Hippocampal formation (tissue), 2 donors: Measurements from ENCODE around the gene LRSAM1.

Experiments used
- DNase-seq, 2 donors: peaks; one replicate each; lab custom pipeline; 2025; lab: John Stamatoyannopoulos, UW

LRSAM1 gene

DNA sequence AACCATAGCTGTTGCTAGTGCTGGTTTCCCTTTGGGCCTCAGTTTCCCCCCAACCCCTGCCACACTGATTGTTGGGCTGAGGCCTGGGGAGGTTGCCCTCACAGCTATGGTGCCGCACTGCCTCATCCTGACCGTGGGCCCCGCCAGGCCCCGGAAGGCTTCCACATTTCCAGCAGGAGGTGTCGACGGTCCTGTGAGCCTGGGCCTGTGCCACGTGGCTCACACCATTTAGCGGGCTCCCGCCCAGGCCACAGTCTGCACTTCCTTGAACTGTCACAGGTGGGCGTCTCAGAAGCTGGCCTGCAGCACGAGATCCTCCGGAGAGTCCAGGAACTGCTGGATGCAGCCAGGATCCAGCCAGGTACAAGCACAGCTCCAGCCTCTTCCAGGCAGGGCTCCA is 45.7 kb downstream of the LRSAM1 start:
- no peak for DNase-seq

DNA sequence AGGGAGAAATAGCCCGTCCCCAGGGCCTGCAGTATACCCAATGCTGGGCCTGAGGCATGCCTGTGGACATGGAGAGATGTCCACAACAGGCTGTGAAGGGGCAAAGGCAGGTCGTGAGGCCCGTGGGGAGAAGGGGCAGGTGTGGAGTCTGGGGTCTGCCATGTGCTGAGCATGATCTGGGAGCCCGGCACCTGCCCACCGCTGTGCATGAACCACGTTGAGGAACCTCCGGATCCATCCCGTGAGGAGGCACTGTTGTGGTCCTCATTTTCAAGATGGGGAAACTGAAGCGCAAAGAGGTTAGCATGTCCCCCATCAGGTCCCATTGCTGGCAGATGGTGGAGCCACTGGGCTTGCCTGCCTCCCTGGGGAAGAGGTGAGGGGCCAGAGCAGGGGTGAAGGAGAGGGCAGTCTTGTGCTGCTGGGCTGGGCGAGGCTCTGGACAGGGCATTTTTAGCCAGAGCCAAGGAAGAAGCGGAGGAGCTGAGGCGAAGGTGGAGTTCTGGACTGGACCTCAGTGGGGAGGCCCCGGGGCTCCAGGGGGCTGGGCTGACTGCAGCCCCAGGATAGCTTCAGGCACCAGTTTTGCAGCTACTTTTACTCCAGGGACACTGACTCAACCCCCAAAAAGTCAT is 46.5 kb downstream of the LRSAM1 start:
- no peak for DNase-seq

DNA sequence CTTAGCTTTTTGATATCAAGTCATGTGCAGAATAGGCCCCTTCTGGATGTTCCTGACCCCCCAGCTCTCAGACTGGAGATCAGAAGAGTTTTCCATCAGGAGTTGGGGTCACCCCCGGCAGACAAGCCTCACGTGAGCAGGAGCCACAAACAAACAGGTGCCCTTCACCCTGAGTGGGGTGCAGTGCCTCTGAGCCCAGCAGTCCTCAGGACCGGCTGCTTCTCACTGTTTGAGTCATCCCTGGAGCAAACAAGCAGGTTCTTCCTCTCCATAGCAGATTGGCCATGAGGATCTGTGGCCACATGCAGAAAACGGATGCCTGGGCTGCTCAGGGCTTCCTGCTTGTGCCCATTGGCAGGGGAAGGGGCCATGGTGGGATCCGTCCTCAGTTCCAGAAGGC is 47.0 kb downstream of the LRSAM1 start:
- no peak for DNase-seq

DNA sequence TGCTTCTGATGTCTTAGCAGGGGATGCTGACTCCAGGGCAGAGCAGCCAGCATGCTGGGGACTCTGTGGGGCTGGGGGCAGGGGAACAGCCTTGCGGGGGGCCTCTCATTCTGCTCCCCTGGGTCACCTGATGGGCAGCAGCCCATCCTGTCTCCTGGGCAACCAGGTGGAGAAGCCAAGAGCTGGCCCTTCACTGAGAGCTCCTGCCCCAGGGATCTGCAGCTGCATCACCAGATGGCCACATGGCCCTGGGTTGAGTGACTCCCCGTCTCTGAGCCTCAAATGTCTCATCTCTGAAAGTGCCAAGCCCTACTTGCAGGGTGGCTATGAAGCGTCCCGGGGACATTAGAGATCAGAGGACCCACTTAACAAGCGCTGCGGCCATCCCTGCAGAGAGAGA is 49.1 kb downstream of the LRSAM1 start:
- DNase-seq = no peak

DNA sequence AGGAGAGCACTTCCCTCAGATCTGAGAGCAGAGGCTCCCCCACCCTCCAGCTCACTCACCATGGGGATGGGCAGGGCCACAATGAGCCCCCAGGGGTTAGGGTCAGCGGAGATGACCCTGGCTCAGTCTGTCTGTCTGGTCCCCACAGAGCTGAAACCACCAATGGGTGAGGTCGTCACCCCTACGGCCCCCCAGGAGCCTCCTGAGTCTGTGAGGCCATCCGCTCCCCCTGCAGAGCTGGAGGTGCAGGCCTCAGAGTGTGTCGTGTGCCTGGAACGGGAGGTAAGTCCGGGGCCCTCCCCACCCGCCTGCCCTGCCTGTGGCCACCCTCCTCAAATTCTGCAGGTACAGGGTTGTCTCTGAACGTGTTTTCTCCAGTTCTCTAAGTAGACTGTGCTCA is 49.6 kb downstream of the LRSAM1 start:
- DNase-seq = no peak

DNA sequence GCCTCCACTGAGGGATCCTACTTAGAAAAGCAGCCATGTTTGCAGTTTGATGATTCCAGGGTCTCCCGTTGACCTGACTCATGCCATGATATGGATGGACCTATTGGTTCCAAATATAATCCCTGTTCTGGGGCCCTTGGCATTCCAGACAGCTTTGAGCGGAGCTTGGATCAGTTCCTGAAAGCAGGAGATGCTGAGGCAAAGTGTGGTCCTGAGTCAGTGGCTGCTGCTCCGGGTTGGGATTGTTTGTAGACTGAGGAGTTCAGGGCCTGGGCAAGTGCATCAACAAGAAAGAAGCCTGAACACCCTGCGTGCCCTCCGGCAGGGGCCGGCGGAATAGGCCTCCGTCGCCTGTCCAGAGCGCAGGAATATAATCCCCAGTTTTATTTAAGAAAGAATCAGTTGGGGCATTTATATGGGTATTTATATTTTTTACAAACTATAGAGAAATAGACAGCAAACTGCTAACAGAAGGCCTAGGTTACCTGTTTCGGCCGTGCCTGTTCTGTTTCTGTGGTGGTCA is 50.6 kb downstream of the LRSAM1 start:
- DNase-seq = no peak

DNA sequence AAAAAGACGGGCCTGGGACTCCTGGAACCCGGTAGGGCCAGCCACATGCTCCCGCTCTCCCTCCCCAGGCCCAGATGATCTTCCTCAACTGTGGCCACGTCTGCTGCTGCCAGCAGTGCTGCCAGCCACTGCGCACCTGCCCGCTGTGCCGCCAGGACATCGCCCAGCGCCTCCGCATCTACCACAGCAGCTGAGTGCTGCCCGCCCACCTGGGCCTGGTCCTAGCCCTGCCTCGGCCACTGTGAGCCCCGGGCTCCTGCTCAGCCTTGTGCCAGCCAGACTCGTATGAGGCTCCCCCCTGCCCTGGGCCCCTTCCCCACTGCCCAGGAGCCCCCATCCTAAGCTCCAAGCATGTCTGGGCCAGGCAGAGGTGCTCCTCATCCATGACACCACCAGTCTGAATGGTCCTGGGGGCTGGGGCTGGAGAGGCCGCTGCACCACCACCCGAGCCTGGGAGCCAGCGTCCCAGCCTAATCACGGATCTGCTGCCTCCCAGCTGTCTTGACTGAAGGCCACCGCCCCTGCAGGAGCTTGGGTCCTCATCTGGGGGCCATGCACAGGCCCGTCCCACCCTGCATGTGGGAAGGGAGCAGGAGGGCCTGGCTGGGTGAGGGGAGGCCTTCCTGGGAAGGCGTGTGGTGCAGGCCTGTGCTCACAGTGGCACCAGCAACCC is 51.5 kb downstream of the LRSAM1 start:
- no peak for DNase-seq

DNA sequence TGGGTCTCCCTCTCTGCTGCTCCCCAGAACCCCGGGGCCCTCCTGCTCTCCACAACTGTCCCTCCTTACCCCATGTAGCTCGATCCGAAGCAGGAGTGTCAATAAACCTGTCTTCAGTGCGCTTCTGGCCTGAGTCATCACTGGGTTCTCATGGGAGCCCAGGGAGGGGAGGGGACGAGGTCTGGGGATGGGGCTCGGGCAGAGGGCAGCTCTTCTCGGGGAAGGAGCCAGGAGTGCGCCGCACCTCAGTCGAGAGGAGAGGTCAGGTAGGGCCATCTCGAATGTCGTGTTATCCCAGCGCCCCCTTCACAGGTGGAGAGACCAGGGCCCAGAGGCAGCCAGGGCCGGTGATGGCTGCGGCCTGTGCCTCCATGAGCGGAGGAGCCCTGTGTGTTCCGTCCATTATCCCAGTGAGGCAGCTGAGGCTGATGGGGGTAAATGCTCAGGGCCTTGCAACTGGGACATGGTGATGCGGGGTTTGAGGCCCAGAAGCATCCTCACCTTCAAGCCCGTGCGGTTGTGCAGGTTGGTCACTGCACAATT is 52.1 kb downstream of the LRSAM1 start:
- DNase-seq = no peak

DNA sequence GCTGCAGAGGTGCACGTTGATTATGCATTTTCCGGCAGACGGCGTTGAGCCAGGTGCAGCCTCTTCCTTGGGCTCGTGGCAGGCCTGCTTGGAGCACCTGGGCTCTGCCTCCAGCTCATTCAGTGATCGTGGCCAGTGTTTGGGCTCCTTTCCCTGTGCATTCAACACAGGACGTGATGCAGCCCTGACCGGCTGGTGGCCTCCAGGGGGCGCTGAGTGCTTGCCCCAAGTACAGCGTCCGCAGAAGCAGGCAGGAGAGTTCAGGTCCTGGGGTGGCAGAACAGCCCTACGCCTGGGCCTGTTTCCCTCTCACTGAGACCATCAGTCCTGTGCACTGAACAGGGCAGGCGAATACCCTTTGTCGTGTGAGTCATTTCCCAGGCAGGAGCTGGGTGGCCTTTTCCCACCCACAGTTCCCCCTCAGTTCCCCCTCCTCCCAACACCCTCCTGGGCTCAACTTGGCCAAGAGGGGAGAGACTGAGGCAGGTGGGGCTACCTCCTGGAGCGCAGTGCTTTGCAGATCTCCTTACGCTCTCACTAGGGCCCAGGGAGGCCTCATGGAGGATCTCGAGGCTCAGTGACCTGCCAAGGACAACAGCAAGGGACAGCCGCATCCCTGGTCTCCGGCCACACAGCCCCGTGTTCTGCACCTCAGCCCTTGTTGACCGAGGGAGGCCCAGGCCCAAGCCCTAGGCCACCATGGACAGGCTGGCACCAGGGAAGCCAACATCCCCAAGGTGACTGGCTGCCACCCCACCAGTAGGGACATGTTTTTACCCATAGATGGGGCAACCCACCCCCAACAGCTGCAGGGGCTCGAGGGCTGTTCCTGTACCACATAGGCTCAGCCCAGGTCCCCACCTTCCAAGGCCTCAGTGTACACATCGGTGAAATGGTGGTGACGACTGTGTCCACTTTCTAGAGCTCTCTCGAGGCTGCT is 52.9 kb downstream of the LRSAM1 start:
- peak; percentile 38 to 68 for DNase-seq

DNA sequence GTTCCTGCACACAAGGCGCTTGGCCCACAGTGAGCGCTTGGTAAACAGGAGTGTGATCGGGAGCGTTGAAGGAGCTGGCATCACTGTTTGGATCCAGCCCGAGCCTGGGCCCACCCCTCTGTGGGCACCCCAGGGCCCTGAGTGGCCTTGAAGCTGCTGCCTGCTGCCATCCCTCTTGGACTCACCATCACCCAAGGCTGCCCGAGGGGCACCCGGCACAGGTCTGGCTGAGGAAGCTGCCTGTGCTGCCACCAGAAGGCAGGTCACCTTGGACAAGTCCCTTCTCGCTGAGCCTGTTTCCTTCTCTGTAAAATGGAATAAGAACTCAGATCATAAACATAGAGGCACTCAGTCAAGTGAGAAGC is 53.6 kb downstream of the LRSAM1 start:
- no peak for DNase-seq

DNA sequence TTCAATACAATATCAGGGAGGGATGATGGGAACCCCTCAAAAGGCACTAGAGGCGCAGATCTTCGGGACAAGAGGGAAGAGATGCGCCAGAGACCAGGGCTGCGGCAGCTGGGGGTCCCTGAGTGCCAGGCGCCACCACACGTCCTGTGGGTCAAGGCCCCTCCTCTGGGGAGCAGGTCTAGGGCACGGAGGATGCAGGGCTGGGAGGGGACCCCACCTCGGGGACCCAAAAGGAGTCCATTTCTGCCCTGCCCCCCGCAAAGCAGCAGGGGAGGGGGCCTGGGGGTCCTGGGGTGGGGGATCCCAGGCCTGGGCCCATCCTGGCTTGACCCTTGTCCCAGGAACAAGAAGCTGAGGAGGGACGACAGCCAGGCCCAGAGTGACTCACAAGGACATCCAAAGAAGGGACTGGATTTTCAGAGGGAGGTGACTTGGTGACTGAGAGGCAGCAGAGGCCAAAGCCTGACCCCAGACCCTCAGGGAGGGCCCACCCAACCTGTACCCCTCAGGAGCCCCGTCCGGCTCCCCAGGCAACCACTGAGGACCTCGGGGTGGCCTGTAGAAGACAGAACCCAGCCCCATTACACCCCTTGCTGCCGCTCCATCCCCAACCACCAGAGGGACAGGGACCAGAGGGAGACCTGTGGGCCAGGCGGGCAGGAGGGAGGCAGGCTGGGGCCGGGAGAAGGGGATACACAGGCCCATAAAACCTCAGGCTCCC is 54.2 kb downstream of the LRSAM1 start:
- DNase-seq = no peak

DNA sequence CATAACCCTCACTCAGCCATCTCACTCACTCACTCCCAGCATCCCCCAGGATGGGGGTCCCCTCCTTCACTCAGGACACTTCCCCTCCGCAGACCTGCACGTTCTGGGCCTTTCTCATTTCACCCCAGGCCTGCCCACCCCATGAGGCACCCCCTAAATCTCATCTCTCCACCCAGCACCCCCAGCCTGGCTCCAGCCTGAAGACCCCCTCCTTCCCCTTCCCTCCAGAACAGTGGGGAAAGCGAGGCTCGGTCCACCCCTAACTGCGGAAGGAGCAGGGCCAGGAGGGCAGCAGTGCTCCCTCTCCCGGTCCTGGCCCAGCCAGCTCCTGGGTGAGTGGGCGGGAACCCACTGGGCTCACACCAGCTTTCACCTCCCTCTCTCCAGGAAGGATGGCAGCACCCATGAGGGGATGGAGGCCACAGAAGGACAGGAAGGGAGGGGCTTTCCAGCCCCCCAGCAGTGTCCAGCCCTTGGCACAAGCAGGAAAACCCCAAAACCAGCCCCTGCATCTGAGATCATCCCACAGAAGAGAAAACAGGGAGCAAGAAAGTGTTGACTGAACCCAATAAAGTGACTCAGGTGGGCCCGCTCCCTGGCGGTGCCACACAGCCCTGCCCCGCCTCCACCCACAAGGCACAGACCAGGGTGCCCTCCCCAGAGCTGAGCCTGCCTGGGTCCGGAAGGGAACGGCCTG is 55.0 kb downstream of the LRSAM1 start:
- no peak for DNase-seq

DNA sequence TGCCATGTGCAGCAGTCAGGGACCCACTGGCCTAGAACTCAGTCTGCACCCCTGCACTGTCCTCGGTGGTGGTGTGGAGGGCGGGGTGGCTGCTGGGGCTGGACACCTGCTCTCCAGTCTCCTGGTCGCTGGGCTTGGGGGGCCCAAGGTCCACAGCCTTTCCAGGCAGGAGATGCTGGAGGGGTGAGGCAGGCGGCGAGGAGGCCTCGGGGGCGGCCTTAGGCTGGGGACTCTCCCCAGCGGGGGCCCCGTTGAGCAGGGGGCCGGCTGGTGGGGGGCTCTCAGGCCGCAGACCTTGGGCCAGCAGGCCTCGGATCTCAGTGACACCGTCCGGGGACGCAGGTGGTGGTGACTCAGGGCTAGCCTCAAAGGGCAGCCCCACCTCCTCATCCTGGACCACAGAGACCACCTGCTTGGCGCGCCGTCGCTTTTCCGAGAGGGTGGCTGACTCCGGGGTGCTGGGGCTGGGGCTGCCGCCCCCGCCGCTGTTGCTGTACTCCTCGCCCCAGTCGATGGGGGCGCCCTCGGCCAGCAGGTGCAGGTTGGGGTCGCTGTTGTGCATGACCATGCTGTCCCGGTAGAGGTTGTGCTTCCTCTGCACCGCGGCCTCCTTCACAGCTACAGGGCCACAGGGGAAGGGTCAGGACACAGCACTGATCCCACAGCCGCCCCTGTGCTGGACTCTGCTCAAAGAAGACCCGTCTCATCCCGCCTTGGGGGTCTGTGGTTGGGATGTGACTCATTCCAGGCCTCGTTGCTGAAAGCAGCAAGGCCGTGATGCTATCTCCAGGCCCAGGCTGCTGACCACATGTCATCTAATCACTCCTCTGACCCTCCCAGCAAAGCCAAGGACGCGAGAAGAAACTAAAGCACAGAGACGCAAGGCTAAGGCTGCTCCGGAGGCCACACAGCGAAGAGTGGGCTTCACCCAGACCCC is 55.8 kb downstream of the LRSAM1 start:
- DNase-seq = no peak

DNA sequence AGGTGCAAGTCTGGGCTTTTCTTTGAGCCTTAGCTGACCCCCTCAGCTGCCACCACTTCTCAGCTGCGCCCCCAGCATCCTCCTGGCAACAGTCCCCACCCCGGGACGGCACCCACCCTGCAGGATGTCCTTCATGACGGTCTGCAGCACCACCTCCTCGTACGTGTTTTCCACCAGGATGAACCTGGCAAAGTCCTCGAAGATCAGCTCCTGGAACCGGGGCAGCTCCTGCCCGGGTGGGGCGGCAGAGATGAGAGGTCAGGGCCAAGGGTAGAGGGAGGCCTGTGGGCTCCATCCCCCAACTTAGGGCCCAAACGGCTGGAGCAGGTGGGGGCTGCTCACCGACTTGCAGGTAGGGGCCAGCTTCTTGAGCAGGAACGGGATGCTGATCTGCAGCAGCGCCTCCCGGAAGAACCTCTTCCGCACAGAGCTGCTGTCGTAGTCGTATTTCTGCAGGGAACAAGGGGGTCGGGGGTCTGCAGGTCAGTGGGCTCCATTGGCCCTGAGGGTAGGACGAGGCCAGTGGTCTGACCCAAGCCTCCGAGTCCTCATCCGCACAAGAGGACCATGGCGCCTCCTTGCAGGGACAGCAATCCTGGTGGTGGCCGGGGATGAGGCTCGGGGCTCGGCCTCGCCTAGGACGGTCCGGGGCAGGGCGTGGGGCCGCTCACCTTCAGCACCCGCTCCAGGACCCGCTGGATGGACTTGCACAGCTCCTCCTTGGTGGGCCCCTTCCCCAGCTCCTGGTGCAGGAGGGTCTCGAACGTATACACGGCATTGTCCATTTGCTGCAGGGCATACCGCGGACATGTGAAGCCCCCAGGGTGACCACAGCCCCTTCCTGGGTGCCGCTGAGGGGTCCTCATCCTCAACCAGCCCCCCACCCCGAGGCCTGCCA is 56.7 kb downstream of the LRSAM1 start:
- DNase-seq = no peak

DNA sequence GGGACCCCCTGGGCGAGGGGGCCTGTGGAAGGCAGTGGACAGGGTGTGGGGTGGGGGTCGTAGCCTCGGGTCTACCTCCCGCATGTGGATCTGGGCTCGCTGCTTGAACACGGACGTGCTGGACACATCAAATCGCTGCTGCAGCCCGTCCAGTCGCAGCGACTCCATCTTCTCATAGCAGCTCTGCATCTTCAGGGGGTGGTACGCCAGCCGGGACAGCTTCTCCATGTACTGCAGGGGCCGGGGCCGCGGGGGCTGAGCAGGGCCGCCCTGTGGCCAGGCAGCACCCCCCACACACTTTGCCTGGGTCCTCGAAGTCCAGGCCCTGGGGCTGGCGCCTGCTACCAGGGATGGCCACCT is 57.6 kb downstream of the LRSAM1 start:
- no peak for DNase-seq

DNA sequence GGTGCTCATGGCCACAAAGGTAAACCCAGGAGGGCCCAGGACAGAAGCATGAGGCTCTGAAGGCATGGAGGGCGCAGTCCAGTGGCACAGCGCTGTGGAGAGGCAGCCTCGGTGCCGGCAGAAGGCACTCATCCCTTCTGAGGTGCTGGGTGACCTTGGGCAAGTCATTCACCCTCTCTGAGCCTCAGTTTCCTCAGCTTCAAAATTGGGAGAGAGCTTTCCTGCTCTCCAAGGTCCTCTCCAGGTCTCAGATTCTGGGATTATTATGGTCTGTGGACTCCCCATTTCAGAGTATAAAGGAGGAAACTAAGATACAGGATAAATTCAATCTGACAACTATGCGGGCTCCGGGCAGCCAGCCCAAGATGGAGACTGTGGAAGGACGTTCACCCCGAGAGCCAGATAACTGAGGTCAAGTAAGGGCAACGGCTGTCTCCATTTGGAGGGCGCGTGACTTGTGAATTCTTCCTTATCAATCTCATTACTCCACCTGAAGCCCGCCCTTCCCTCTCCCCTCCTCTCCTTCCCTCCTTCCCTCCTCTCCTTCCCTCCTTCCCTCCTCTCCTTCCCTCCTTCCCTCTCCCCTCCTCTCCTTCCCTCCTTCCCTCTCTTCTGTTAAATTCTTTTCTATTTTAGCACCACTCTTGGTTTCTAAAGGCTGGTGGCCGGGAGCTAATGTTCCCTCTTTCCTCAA is 58.1 kb downstream of the LRSAM1 start:
- no peak for DNase-seq

DNA sequence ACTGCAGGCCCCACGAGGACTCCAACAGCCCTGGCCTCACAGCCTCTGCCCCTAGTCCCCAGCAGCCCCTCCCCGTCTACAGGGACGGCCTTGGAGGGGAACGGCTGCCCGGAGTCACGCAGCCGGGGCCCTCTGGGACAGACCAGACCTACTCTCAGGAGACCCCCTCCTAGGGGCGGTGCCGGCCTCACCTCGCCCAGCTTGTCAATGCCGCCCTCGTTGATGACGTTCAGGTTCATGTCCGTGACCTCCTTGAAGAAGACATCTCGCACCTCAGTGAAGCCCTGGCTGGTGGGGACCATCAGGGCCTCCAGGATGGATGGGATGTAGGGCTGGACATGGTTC is 58.6 kb downstream of the LRSAM1 start:
- no peak for DNase-seq

DNA sequence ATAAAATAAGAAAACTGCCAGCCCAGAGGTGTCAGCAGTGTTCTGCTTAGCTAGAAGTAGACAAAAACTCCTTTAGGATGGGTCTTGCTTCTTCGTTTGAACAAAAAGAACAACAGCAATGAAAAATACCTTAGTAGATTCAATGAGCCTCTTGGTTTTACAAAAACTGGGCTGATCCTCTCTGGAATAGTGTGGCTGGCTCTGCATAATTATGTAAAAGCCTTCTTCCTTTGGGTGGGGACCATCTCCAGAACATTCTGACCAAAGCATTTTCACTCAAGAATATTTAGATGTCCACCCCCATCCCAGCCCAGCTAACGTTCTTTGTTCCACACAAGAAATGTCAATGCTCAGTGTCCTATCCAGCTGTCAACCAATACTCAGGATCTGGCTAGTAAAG is 63.2 kb downstream of the LRSAM1 start:
- DNase-seq = no peak
